ENCODE results near the gene BRSK2. TPM values are rescaled to one million over a fixed set of nuclear protein-coding genes. Genes with fewer than 3 reads are reported as not detected.

Gene BRSK2
- total and polyA plus RNA-seq, 2 donors from 2014 or later: 0.43 to 1.2 TPM

DNA sequence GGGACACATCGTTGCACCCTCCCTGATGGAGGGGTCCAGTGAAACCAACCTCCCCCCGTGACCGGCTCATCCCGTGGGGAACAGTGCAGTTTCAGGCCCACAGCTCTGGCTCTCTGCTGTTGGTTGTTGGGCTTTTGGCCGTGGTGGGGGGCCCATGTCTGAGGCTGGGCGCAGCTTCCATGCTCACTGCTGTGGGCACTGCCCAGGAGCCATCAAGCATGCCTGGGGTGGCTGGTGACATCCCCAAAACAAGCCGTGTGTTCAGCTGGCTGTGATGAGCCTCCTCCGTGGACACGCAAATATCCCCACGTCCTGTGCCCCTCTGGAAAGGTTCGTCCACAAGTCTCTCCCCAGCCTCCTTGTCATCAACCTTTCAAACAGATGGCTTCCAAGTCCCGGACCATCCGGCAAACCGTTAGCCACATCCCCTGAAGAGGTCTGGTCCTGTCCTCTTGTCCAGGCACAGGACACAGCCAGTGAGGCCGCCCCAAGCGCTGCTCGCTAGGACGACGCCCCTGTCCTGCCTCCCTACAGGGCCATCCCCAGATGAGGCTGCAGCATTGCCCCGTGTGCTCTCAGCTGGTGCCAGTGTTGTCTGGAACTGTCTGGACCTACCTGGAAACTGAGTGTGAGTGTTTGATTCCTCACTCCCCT lies 29.4 kb upstream of the BRSK2 start:
- no peaks in the 10 kb centered on the region for H3K27me3 ChIP-seq (ENCODE audit: control insufficient read depth, insufficient read depth, low read length)
- TF ChIP-seq, protein P1, sequence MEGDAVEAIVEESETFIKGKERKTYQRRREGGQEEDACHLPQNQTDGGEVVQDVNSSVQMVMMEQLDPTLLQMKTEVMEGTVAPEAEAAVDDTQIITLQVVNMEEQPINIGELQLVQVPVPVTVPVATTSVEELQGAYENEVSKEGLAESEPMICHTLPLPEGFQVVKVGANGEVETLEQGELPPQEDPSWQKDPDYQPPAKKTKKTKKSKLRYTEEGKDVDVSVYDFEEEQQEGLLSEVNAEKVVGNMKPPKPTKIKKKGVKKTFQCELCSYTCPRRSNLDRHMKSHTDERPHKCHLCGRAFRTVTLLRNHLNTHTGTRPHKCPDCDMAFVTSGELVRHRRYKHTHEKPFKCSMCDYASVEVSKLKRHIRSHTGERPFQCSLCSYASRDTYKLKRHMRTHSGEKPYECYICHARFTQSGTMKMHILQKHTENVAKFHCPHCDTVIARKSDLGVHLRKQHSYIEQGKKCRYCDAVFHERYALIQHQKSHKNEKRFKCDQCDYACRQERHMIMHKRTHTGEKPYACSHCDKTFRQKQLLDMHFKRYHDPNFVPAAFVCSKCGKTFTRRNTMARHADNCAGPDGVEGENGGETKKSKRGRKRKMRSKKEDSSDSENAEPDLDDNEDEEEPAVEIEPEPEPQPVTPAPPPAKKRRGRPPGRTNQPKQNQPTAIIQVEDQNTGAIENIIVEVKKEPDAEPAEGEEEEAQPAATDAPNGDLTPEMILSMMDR (IDR thresholded peaks at IDR 0.05; ENCODE audit: borderline replicate concordance, extremely low read depth, insufficient read depth): no peak
- H3K36me3 ChIP-seq (ENCODE audit: control insufficient read depth in 2 of 3, insufficient read depth in 3 of 3, low read length in 3 of 3): no peaks in the 10 kb centered on the region
- H3K9me3 ChIP-seq (ENCODE audit: control insufficient read depth in 2 of 3, insufficient read depth in 1 of 3, low read length in 3 of 3): peaks cover 0 to 20% (median 3%) of the 10 kb centered on the region in 3 donors
- no peak overlapping the region for H3K27ac ChIP-seq (ENCODE audit: low read depth in 2 of 2, low read length in 2 of 2)
- no peaks in the 10 kb centered on the region for H3K4me1 ChIP-seq (ENCODE audit: control insufficient read depth in 2 of 3, insufficient read depth in 2 of 3, low read depth in 1 of 3, low read length in 3 of 3)
- H3K9ac ChIP-seq (ENCODE audit: low read length in 3 of 3): no peak overlapping the region
- FAIRE-seq (no peak), DNase-seq (no peak)
- no peak overlapping the region for H3K4me3 ChIP-seq (ENCODE audit: low read length in 3 of 3)
- intact Hi-C loops (cut with DNase I): no loop called here

DNA sequence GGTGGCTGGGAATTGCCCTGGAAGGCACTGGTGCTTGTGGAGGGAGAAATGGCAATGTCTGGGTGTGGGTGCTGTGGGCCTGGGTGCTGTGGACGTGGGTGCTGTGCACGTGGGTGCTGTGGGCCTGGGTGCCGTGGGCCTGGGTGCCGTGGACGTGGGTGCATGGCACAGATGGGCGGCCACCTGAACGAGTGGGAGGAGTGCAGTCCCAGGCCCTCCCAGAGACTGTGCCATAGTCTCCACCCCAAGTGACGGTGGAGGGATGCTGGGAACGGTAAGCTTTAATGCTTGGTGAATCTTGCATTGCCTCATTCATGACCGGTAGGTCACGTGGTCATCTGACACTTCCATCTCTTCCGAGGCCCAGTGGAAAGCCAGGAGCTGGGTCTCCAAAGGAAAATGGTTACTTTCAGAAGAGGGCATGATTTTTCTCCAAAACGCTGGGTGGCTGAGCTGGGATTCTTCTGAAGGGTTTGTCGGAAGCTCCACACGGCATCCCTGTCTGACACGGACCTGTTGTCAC lies 28.8 kb upstream of the BRSK2 start:
- Histone ChIP-seq H3K27ac (ENCODE audit: low read depth in 2 of 2, low read length in 2 of 2) (no peak overlapping the region), H3K9ac (ENCODE audit: low read length in 3 of 3) (no peak overlapping the region), H3K9me3 (ENCODE audit: control insufficient read depth in 2 of 3, insufficient read depth in 1 of 3, low read length in 3 of 3) (peaks cover 0 to 26% (median 3%) of the 10 kb centered on the region in 3 donors), H3K4me1 (ENCODE audit: control insufficient read depth in 2 of 3, insufficient read depth in 2 of 3, low read depth in 1 of 3, low read length in 3 of 3) (no peaks in the 10 kb centered on the region), H3K4me3 (ENCODE audit: low read length in 3 of 3) (no peak overlapping the region), H3K36me3 (ENCODE audit: control insufficient read depth in 2 of 3, insufficient read depth in 3 of 3, low read length in 3 of 3) (no peaks in the 10 kb centered on the region), H3K27me3 (ENCODE audit: control insufficient read depth, insufficient read depth, low read length) (no peaks in the 10 kb centered on the region)
- intact Hi-C loops (cut with DNase I): no loop called here
- FAIRE-seq (no peak), DNase-seq (no peak)
- TF ChIP-seq, protein P1 (IDR thresholded peaks at IDR 0.05; ENCODE audit: borderline replicate concordance, extremely low read depth, insufficient read depth): no peak

DNA sequence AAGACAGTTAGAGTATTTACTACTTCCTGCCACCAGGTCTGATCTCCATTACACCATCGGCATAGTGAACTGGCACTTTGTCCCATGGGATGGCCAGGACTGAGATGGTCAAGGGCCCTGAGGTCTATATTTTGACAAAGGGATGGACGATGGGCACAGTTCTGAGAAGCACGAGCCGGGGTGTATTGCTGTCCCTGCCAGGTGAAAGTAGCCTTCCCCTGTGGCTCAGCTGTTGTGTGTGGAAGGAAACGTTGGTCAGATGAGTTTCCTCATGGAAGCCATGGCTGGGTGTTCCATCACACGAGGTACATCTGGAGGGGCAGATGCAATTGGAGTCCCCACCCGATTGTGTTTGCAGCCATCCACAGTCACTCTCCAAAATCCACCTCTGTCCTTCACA lies 27.9 kb upstream of the BRSK2 start:
- no peaks in the 10 kb centered on the region for H3K27me3 ChIP-seq (ENCODE audit: control insufficient read depth, insufficient read depth, low read length)
- TF ChIP-seq, protein P1 (IDR thresholded peaks at IDR 0.05; ENCODE audit: borderline replicate concordance, extremely low read depth, insufficient read depth): no peak
- H3K4me3 ChIP-seq (ENCODE audit: low read length in 3 of 3): no peak overlapping the region
- intact Hi-C loops (cut with DNase I): no loop called here
- no peak overlapping the region for H3K27ac ChIP-seq (ENCODE audit: low read depth in 2 of 2, low read length in 2 of 2)
- no peaks in the 10 kb centered on the region for H3K36me3 ChIP-seq (ENCODE audit: control insufficient read depth in 2 of 3, insufficient read depth in 3 of 3, low read length in 3 of 3)
- peaks cover 0 to 27% (median 3%) of the 10 kb centered on the region in 3 donors for H3K9me3 ChIP-seq (ENCODE audit: control insufficient read depth in 2 of 3, insufficient read depth in 1 of 3, low read length in 3 of 3)
- no peak for FAIRE-seq
- no peak for DNase-seq
- H3K9ac ChIP-seq (ENCODE audit: low read length in 3 of 3): no peak overlapping the region
- no peaks in the 10 kb centered on the region for H3K4me1 ChIP-seq (ENCODE audit: control insufficient read depth in 2 of 3, insufficient read depth in 2 of 3, low read depth in 1 of 3, low read length in 3 of 3)
